ENCODE results near the gene NEB. TPM values are rescaled to one million over a fixed set of nuclear protein-coding genes. Genes with fewer than 3 reads are reported as not detected.

The NEB gene
- total and polyA plus RNA-seq, 2 of the 13 experiments (the other 11 are each of a cell fraction or from before 2014, with no cell fraction given): 0.21 to 0.24 TPM

GRCh38 chr2:151481744-151482143 lies 252.5 kb downstream of the NEB start:
- intact Hi-C loops (cut with micrococcal nuclease; ENCODE audit: unreplicated experiment): no loop called here
- DNase-seq (ENCODE audit: low spot score) (no peak), ATAC-seq (no peak), FAIRE-seq (peak; percentile 12)
- Histone ChIP-seq H3K27ac (ENCODE audit: extremely low read length, insufficient read depth, low read length) (no peak overlapping the region), H3K27me3 (ENCODE audit: control insufficient read depth in 1 of 2, insufficient read depth in 2 of 2, low read length in 2 of 2) (no peaks in the 10 kb centered on the region), H4K20me1 (ENCODE audit: insufficient read depth, low read length) (no peaks in the 10 kb centered on the region), H3K9me3 (ENCODE audit: low read length) (no peaks in the 10 kb centered on the region), H3K9ac (ENCODE audit: insufficient read depth, low read depth, low read length) (no peak overlapping the region), H3K36me3 (replicated peaks in 1 of 2; ENCODE audit: control insufficient read depth in 1 of 2, insufficient read depth in 2 of 2, low read length in 2 of 2) (peaks cover 4 to 27% of the 10 kb centered on the region in 2 experiments), H3K4me3 (replicated peaks in 1 of 3; ENCODE audit: insufficient read depth in 1 of 3, low read depth in 2 of 3, low read length in 3 of 3) (no peak overlapping the region), H3K4me2 (ENCODE audit: low read depth, low read length) (no peak overlapping the region), H3K79me2 (ENCODE audit: insufficient read depth, low read length) (no peaks in the 10 kb centered on the region), H2AFZ (ENCODE audit: low read length) (no peak overlapping the region), H3K4me1 (ENCODE audit: insufficient read depth, low read length) (peaks cover 6% of the 10 kb centered on the region; the same call in 1 of the 2 replicates)
- 96% methylated on average over 5 of the region's 5 CpGs for WGBS (ENCODE audit: low lambda C conversion rate)
- in situ Hi-C loops (cut with HindIII; ENCODE audit: extremely low pct_ligation_motif_present, low pct_unique_long_range_greater_than_20kb): no loop called here
- TF ChIP-seq RBM39 (IDR thresholded peaks at IDR 0.05; ENCODE audit: low read depth, low read length, poor library complexity, severe bottlenecking): no peak
- no peak for TF ChIP-seq BCLAF1 (IDR thresholded peaks at IDR 0.05)
- TF ChIP-seq RARA (CRISPR knock-in tag; IDR thresholded peaks at IDR 0.05): no peak
- CTCF ChIA-PET (ENCODE audit: low intra/inter-chr PET ratio, low total read pairs): no interaction called here
- no TSS peak for BruUV-seq (replicated peaks)
- POLR2A ChIA-PET: no interaction called here

DNA sequence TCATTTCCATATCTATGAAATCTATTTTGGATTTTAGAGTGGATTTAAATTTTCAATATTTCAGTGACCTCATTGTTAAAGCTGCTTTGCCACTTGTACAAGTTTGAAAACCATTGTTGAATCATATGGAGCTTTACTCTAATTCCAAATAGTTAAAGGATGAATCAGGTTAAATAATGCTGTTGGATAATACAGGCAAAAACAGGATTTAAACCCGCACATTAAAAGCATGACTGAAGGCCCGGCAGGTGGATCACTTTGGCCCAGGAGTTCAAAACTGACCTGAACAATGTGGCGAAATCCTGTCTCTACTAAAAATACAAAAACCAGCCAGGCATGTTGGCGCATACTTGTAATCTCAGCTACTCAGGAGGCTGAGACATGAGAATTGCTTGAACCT lies 256.3 kb downstream of the NEB start:
- Histone ChIP-seq H4K20me1 (ENCODE audit: insufficient read depth, low read length) (no peaks in the 10 kb centered on the region), H3K4me2 (ENCODE audit: low read depth, low read length) (no peak overlapping the region), H3K27me3 (ENCODE audit: control insufficient read depth in 1 of 2, insufficient read depth in 2 of 2, low read length in 2 of 2) (no peaks in the 10 kb centered on the region), H3K9me3 (ENCODE audit: low read length) (no peaks in the 10 kb centered on the region), H2AFZ (ENCODE audit: low read length) (no peak overlapping the region), H3K27ac (ENCODE audit: extremely low read length, insufficient read depth, low read length) (no peak overlapping the region), H3K9ac (ENCODE audit: insufficient read depth, low read depth, low read length) (no peak overlapping the region), H3K79me2 (ENCODE audit: insufficient read depth, low read length) (no peaks in the 10 kb centered on the region), H3K36me3 (replicated peaks in 1 of 2; ENCODE audit: control insufficient read depth in 1 of 2, insufficient read depth in 2 of 2, low read length in 2 of 2) (peaks cover 10 to 54% of the 10 kb centered on the region in 2 experiments), H3K4me3 (replicated peaks in 1 of 3; ENCODE audit: insufficient read depth in 1 of 3, low read depth in 2 of 3, low read length in 3 of 3) (no peak overlapping the region), H3K4me1 (ENCODE audit: insufficient read depth, low read length) (no peaks in the 10 kb centered on the region)
- FAIRE-seq: no peak
- WGBS (ENCODE audit: low lambda C conversion rate): 98% methylated on average over 4 of the region's 4 CpGs
- POLR2A ChIA-PET: no interaction called here
- CTCF ChIA-PET (ENCODE audit: low intra/inter-chr PET ratio, low total read pairs): no interaction called here
- in situ Hi-C loops (cut with HindIII; ENCODE audit: extremely low pct_ligation_motif_present, low pct_unique_long_range_greater_than_20kb): no loop called here
- intact Hi-C loops (cut with micrococcal nuclease; ENCODE audit: unreplicated experiment): no loop called here
- no peak for DNase-seq (ENCODE audit: low spot score)
- ATAC-seq: no peak
- TF ChIP-seq NFE2L2 (IDR thresholded peaks at IDR 0.05; ENCODE audit: low read length) (no peak), RNF2 (conservative IDR thresholded peaks at IDR 0.05; ENCODE audit: low read depth) (no peak), ZNF296 (CRISPR knock-in tag; conservative IDR thresholded peaks at IDR 0.05) (no peak)
- BruUV-seq (replicated peaks): no TSS peak
